ENCODE measurements around the gene ARL2BP.
A peak's percentile ranks its signal among the peaks of the same experiment; 100 is the strongest.
"Not testable (repeated sequence)": the region's sequence is repeated elsewhere in the genome, so short reads cannot be mapped to it uniquely, and the experiment has no call there.

The ARL2BP gene

DNA sequence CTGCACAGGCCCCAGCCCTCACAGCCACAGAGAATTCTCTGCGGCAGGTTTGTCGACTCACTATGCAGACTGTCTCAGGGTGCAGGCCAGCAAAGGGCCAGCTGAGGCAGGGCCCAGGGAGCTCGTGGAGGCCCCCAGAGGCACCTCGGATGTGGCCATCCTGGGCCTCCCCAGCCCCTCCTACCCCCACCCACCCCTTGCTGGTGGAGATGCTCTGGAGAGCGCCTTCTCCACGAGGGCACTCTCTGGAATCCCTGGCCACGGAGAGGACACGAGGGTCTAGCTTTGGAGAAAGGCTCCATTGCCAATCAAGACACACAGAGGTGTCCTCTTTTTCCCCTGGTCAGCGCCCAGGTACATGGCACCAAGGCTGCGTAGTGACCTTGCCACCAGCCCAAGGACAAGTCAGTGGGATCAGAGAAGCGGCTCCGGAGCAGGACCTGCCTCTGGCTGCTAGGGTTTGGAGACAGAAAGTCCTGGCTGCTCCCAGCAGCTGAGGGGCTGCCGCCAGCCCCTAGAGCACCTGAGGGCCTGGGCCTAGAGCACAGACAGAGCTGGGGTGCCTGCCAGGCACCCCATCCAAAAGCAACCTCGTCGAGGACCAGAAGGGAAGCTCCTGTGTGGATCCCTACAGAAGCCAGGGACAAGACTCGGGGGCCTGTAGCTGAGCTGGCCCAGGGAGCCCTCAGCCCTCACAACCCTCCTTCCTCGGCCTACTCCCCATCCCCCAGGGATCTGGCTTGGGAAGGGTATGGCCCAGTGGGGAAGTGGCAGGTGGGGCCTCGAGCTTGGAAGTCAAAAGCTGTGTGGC is 18.7 kb downstream of the ARL2BP start:
- DNase-seq (ENCODE audit: low read depth), result no peak

DNA sequence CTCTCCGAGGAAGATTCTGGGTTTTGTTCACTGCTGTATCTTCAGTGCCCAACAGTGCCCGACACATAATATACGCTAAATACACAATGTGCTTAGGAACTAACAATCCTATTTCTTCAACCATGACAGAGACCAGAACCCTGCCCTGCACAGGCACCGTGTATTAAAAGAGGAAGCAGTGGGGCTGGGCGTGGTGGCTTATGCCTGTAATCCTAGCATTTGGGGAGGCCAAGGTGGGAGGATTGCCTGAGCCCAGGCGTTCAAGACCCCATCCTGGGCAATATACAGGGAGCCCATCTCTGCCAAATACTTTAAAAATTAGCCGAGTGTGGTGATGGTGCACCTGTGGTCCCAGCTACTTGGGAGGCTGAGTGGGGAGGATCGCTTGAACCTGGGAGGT is 19.3 kb downstream of the ARL2BP start:
- no peak for DNase-seq (ENCODE audit: low read depth)

GRCh38 chr16:57264950-57265371 is 19.9 kb downstream of the ARL2BP start:
- no peak for DNase-seq (ENCODE audit: low read depth)

GRCh38 chr16:57265850-57266530 is 20.9 kb downstream of the ARL2BP start:
- DNase-seq (ENCODE audit: low read depth), result no peak

DNA sequence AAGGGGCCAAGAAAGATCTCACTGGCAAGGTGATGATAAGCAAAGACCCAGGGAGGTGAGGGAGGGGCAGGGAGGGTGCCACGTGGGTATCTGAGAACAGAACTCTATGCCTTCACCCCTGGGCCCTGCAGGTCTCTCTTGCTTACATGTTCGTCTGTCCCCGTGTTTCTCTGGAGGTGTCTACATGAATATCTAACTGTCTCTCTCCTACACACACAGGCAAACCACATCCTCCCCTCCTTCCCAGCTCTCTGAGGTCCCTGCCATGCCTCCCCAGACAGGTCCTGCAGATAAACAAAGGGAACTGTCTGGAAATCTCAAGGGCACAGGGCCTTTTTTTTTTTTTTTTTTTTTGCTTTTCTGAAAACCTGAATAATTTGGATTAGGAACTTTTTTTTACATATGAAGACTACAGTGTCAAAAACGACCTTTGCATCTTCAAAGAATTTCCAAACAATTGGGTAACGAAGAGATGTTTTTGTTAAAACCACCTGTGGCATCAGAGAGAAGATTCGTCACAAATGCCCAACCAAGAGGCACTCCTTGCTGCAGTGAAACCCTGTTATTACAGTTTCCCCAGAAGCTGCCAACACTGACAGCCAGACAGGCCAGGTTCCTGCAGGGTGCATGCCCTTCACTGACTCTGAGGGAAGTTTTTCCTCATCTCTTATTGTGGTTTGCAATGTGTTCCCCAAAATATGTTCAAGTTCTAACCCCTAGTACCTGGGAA is 21.6 kb downstream of the ARL2BP start:
- DNase-seq (ENCODE audit: low read depth), result no peak

GRCh38 chr16:57267343-57267742 is 22.3 kb downstream of the ARL2BP start:
- DNase-seq (ENCODE audit: low read depth), result not testable (repeated sequence)

DNA sequence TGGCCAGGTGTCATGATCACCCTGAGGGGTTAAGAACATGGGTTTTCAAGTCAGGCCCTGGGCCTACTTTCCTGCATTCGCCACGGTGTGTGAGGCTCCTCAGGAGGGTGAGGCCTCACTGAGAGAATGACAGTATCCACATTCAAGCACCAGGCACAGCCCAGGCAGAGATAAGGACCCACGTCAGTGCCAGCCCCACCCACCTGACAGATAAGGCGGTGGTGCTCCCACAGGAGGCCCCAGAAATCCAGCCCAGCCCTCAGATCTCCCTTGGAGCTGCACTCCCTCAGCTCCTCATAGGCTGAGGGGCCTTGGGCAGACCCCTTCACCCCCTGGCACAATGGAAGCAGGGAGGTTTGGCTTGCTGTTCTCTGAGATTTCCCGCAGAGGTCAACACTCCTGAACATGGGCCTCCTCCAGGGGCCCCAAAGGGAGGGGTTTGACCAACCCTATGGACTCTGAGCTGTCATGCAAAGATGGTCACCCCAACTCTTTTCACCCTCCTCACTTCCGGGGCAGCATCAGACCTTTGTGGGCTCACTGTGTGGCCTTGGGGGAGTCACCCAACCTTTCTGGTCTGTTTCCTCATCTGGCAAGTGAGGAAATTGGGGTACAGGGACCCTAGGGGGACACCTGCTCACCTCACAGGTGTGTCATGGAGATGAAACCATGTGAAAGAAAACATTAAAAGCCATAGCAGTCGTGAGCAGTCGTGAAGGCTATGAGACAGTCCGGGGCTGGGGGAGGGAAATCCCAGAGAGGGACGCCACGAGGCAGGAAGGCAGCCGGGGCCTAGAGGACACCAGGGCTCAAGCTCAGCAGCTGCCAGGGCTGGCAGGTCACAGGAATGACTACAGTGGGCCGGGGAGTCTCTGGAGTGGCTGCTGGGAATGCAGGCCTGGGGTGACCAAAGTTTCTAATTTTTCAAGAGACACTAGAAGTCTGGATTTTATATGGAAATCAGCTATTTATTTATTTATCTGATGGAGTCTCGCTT is 24.0 kb downstream of the ARL2BP start:
- no peak for DNase-seq (ENCODE audit: low read depth)

- no peak for DNase-seq (ENCODE audit: low read depth)
Measured at GRCh38 chr16:57270221-57271062, 25.4 kb downstream of the ARL2BP start.

DNA sequence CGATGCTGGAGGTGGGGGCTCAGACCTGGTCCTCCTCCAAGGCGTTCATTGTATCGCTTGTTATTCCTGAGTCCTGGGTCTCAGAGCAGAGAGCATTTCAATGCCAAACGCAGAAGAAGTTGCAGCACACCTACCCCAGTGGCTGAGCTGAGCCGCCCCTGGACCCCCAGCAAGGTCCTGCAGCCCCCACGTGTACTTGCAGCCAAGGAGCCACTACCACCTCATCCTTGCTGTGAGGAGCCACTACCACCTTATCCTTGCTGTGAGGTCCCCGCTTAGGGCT is 25.9 kb downstream of the ARL2BP start:
- no peak for DNase-seq (ENCODE audit: low read depth)

DNA sequence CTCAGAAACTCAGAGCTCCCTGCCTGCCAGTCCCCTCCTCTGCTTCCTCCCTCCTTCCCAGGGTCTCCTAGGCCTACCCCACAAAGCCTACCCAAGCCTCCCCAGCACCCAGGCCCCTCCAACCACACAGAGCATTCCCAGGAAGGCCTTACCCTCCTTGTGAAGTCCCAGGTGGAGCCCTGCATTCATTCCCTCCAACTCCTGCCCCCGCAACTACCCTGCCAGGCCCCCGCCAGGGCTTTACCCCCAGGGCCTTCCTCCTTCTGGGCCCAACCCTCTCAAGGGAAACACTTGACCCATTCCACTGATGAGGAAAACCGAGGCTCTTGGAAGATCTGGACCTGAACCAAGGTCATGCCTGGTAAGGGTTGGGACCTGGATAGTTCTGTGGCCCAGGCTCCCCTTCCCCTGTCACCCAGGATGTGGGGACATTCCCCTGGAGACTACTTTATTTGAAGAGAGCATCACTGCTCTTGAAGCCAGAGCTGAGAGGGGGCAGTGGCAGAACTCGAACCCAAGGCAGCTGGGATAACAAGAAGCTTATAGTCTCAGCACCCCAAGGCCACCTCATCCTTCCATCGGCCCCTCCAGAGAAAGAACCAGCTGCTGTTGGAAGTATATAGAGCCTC is 26.9 kb downstream of the ARL2BP start:
- DNase-seq (ENCODE audit: low read depth), result no peak

DNA sequence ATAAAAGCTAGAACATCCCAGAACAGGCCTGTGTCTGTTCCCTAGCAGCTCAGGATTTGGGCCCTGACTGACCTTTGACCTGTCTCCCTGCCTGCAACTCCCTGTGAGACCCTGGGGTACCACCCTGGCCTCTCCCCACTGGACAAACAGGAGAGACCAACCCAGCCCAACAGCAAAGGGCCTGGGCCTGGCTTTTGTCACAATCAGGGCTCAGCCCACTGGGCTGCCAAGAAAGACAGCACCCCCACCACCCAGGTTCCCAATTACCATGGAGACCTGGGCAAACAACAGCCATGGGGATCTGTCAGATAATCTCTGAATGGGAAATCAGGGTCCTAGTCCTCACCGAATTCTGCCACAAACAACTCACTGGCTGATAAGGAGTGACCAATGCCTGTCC is 28.3 kb downstream of the ARL2BP start:
- DNase-seq (ENCODE audit: low read depth), result no peak

DNA sequence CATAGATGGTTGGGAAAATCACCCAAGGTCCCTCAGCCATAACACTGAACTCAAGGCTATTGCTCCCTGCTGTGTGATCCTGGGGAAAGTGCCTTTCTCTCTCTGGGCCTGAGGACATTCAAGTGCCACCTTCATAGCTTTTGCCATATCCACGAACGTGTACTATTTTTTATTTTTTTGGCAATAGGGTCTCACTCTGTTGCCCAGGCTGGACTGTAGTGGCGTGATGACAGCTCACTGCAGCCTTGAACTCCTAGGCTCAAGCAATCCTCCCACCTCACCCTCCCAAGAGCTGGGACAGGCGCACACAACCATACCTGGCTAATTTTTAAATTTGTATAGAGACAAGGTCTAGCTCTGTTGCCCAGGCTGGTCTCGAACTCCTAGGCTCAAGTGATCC is 28.8 kb downstream of the ARL2BP start:
- no peak for DNase-seq (ENCODE audit: low read depth)

DNA sequence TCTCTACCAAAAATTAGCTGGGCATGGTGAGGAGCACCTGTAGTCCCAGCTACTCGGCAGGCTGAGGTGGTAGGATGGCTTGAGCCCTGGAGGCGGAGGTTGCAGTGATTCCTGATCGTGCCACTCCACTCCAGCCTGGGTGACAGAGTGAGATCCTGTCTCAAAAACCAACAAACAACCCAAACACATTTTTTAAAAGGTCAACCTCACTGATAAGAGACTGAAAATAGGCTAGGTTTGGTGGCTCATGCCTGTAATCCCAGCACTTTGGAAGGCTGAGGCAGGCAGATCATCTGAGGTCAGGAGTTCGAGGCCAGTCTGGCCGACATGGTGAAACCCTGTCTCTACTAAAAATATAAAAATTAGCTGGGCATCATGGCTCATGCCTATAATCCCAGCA is 30.9 kb downstream of the ARL2BP start:
- DNase-seq (ENCODE audit: low read depth), result not testable (repeated sequence)

DNA sequence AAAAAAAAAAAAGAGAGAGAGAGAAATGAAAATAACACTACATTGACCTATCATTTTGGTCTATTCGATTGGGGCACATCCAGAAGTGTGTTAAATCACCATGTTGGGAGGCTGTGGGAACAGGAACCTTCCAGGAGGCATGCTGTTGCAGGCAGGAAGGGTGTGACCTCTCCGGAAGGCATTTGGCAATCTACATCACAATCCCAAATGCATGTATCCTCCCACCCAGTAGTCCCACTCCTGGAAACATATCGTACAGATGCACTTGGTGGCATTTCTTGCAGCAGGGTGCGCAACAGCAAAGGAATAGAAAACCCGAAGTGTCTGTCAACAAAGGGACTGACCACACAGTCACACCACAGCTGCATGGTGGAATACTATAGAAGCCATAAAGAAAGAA is 31.5 kb downstream of the ARL2BP start:
- DNase-seq (ENCODE audit: low read depth), result no peak

DNA sequence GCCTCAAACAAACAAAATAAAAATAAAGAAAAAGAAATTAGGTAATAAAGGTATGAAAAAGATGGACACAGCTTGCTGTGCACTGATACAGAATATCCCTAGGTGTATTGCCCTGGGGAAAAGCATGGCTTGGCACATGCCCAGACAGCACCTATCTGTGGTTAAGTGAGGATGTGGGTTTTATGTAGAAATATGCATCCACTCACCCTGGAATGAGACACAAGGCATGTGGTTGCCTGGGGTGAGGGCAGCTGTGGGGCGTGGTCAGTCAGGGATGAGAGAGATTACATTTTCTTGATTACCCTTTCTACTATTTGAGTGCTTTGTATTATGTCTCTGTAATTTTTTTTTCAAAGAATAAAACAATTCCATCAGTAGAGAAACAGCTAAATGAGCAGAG is 32.5 kb downstream of the ARL2BP start:
- DNase-seq (ENCODE audit: low read depth), result peak; percentile 14

DNA sequence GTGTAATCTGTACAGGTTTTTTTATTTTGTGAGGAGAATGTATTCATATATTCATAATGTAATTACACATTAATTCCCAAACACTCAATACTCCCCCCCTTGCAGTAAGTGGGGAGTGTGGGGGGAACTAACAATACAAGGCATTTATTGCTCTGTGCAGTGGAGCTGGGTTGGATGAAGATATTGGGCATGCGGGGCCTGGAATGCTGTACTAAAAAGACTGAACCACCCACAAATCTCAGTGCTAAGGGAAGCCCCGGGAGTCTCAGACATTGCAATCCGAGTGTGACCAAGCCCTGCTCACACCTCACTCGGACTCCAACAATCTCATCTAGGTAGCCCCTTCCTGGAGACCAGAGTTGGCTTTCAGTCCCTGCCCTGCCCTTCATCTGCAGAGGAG is 33.4 kb downstream of the ARL2BP start:
- DNase-seq (ENCODE audit: low read depth), result no peak

GRCh38 chr16:57279780-57280638 is 35.0 kb downstream of the ARL2BP start:
- no peak for DNase-seq (ENCODE audit: low read depth)

- no peak for DNase-seq (ENCODE audit: low read depth)
Measured at GRCh38 chr16:57281791-57282190, 36.7 kb downstream of the ARL2BP start.

- DNase-seq (ENCODE audit: low read depth), result no peak
Measured at GRCh38 chr16:57282510-57283213, 37.6 kb downstream of the ARL2BP start.

Data from stimulated activated CD8-positive, alpha-beta memory T cell treated with anti-CD3 and anti-CD28 coated beads, Interleukin-7, amount 100 ng/mL, for 24 hours (primary cell).